HG03097 (cell line): ENCODE results near the gene SLC39A7.
A peak's percentile ranks its signal among the peaks of the same experiment; 100 is the strongest.

Experiments used
- ATAC-seq: cut with Tn5 transposase; IDR thresholded peaks from one replicate; pipeline ENCODE4 v1.9.1; 2021; ENCODE audit not compliant: unreplicated experiment, low FRiP score

The SLC39A7 gene

GRCh38 chr6:33200219-33201146, at the start of gene SLC39A7, which contains the start of gene RXRB:
Gene SLC39A7 (plus strand): TSS chr6:33200867. CDS start chr6:33201246, 379 bp downstream.
Gene RXRB (minus strand): TSS chr6:33200665. CDS start chr6:33200476, 189 bp downstream.
- peak; percentile 62 for ATAC-seq

- ATAC-seq, result no peak
Observed at GRCh38 chr6:33151050-33151449, 49.6 kb upstream of the SLC39A7 start.

- ATAC-seq, result no peak
Observed at GRCh38 chr6:33154349-33154748, 46.3 kb upstream of the SLC39A7 start.

GRCh38 chr6:33156561-33156960, 44.1 kb upstream of the SLC39A7 start:
- no peak for ATAC-seq

- no peak for ATAC-seq
Observed at GRCh38 chr6:33156964-33157363, 43.7 kb upstream of the SLC39A7 start.

GRCh38 chr6:33160096-33160495, 40.6 kb upstream of the SLC39A7 start:
- ATAC-seq, result no peak

- ATAC-seq, result no peak
Observed at GRCh38 chr6:33160728-33161344, 39.8 kb upstream of the SLC39A7 start.

GRCh38 chr6:33161354-33162331, 39.0 kb upstream of the SLC39A7 start:
- ATAC-seq, result peak; percentile 61

GRCh38 chr6:33163540-33163939, 37.1 kb upstream of the SLC39A7 start:
- no peak for ATAC-seq

- ATAC-seq, result no peak
Observed at GRCh38 chr6:33164176-33164575, 36.5 kb upstream of the SLC39A7 start.

- ATAC-seq, result no peak
Observed at GRCh38 chr6:33164665-33165373, 35.8 kb upstream of the SLC39A7 start.

- ATAC-seq, result no peak
Observed at GRCh38 chr6:33165581-33166258, 34.9 kb upstream of the SLC39A7 start.

GRCh38 chr6:33166363-33166762, 34.3 kb upstream of the SLC39A7 start:
- no peak for ATAC-seq

- ATAC-seq, result no peak
Observed at GRCh38 chr6:33166811-33167210, 33.9 kb upstream of the SLC39A7 start.

- no peak for ATAC-seq
Observed at GRCh38 chr6:33167374-33168283, 33.0 kb upstream of the SLC39A7 start.

GRCh38 chr6:33168284-33168601, 32.4 kb upstream of the SLC39A7 start:
- no peak for ATAC-seq

- no peak for ATAC-seq
Observed at GRCh38 chr6:33168639-33169038, 32.0 kb upstream of the SLC39A7 start.
